ENCODE measurements around the gene AGTPBP1.

DNA sequence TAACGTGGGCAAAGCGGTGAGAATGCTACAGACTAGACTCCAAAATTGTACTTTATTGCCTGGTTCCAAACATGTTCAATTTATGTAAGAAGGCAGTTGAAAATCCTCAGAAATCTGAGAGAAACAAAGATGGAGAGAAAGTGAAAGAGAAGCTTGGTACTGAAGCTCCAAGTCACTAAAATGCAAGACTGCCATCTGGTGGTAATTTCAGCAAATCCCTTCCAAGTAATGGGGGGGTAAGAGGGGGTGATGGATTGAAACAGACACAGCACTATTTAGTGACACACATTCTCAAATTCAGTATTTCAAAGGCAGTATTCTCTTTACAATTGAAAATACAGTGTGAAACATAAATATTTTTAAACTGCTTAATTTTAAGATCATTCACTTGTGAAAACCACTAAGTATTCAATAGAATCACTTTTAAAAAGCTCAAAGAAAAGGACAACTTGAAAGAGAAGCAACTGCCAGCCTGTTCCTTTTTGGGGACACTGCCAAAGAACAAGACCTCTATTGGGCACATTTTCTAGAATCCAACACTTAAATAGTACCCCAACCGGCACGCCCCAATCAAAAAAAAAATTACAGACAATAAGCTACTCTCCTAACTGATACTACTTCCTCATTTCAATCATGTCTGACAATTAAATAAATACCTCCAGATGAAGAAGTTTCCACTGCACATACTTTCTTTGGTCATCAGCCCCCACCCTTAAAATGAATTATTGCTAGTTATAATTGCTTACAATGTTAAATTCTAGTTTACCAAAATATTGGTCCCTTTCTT, 131.5 kb downstream of the AGTPBP1 start:
- no peak for TF ChIP-seq TAF1 (IDR thresholded peaks at IDR 0.05; ENCODE audit: low read depth)
- TF ChIP-seq USF1 (IDR thresholded peaks at IDR 0.05), result no peak
- TF ChIP-seq, protein P1, sequence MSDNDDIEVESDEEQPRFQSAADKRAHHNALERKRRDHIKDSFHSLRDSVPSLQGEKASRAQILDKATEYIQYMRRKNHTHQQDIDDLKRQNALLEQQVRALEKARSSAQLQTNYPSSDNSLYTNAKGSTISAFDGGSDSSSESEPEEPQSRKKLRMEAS (IDR thresholded peaks at IDR 0.05), result no peak
- TF ChIP-seq EP300 (IDR thresholded peaks at IDR 0.05; ENCODE audit: borderline replicate concordance), result no peak
- no peak for TF ChIP-seq REST (IDR thresholded peaks at IDR 0.05; ENCODE audit: low read depth)
- no peak for TF ChIP-seq CEBPB (IDR thresholded peaks at IDR 0.05)
- no peak for TF ChIP-seq CREB1 (IDR thresholded peaks at IDR 0.05; ENCODE audit: low read depth)
- no peak for TF ChIP-seq FOXM1 (IDR thresholded peaks at IDR 0.05; ENCODE audit: borderline replicate concordance, low read depth)

All from Ishikawa (cell line).